ENCODE results near the gene DAAM2. TPM values are rescaled to one million over a fixed set of nuclear protein-coding genes. Genes with fewer than 3 reads are reported as not detected.

DAAM2 gene
- polyA plus RNA-seq = 17.8 TPM
- long read RNA-seq, donor 1 = 0 reads
- long read RNA-seq, donor 2, partial matches to known transcripts = 0 of 2 reads
- long read RNA-seq, donor 2, other reads (novel, unspliced or antisense) = 0 of 2 reads
- long read RNA-seq, donor 3, partial matches to known transcripts = 0 of 6 reads
- long read RNA-seq, donor 3, other reads (novel, unspliced or antisense) = 6 of 6 reads
- long read RNA-seq, donor 4, partial matches to known transcripts = 0 of 1 reads
- long read RNA-seq, donor 4, other reads (novel, unspliced or antisense) = 0 of 1 reads
- long read RNA-seq, donor 5, partial matches to known transcripts = 0 of 1 reads
- long read RNA-seq, donor 5, other reads (novel, unspliced or antisense) = 0 of 1 reads
- long read RNA-seq, donor 6 = 0 reads
- long read RNA-seq, donor 7 = 0 reads
- long read RNA-seq, donor 8, partial matches to known transcripts = 0 of 3 reads
- long read RNA-seq, donor 8, other reads (novel, unspliced or antisense) = 0 of 3 reads
- long read RNA-seq, donor 9 = 0 reads
- long read RNA-seq, donor 10 = 0 reads
- long read RNA-seq, donor 11, partial matches to known transcripts = 8 of 9 reads
- long read RNA-seq, donor 11, other reads (novel, unspliced or antisense) = 0 of 9 reads

- Histone ChIP-seq H3K27ac (ENCODE audit: low read length) (peak within 1 kb of the TSS; percentile 59), H3K9me3 (ENCODE audit: control insufficient read depth, low read depth, low read length) (no peaks in the 10 kb centered on the region), H3K36me3 (ENCODE audit: control insufficient read depth, insufficient read depth, low read length) (no peaks in the 10 kb centered on the region), H3K4me3 (ENCODE audit: low read length) (peak within 1 kb of the TSS; percentile 60), H3K27me3 (ENCODE audit: control insufficient read depth, insufficient read depth, low read length) (peaks cover 35% of the 10 kb centered on the region), H3K4me1 (ENCODE audit: control insufficient read depth, insufficient read depth, low read length) (peaks cover 8% of the 10 kb centered on the region)
- DNase-seq = peak; percentile 26 to 66
- WGBS (ENCODE audit: insufficient coverage, low lambda C conversion rate) = 60% methylated on average over 1 of the region's 55 CpGs
Measured at GRCh38 chr6:39791850-39792539, at the start of gene DAAM2. DAAM2 (plus strand) TSS chr6:39792376; CDS start chr6:39856303, 63,927 bp downstream.

GRCh38 chr6:39746795-39747194, 45.4 kb upstream of the DAAM2 start:
- Histone ChIP-seq H3K4me1 (ENCODE audit: control insufficient read depth, insufficient read depth, low read length) (no peaks in the 10 kb centered on the region), H3K27ac (ENCODE audit: low read length) (no peak overlapping the region), H3K27me3 (ENCODE audit: control insufficient read depth, insufficient read depth, low read length) (no peaks in the 10 kb centered on the region), H3K4me3 (ENCODE audit: low read length) (no peak overlapping the region), H3K9me3 (ENCODE audit: control insufficient read depth, low read depth, low read length) (no peaks in the 10 kb centered on the region), H3K36me3 (ENCODE audit: control insufficient read depth, insufficient read depth, low read length) (no peaks in the 10 kb centered on the region)
- 100% methylated on average over 1 of the region's 3 CpGs for WGBS (ENCODE audit: insufficient coverage, low lambda C conversion rate)
- DNase-seq = no peak

DNA sequence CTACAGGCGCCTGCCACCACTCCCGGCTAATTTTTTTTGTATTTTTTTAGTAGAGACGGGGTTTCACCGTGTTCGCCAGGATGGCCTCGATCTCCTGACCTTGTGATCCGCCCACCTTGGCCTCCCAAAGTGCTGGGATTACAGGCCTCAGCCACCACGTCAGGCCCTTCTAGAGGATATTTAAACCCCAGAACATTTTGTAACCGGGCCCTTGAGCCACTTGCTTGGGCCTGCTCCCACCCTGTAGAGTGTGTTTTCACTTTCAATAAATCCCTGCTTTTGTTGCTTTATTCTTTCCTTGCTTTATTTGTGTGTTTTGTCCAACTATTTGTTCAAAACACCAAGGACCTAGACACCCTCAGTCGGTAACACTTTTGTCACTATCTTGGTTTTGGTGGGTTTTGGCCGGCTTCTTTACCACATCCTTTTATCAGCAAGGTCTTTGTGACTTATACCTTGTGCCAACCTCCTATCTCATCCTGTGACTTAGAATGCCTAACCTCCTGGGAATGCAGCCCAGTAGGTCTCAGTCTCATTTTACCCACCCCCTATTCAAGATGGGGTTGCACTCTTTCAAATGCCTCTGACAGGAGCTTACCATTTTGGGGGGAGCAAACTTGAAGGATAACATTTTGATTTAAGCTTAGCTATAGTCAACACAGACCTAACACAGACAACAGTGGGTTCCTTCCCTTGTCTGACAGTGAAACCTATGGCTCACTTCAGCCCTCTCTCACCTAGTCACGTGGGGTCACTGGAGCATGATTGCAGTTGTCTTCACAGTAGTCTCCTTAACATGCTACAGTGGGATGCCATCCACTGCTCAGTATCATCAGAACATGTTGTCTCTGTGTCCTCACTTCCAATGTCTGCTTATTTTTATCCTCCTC, 39.1 kb upstream of the DAAM2 start:
- H3K9me3 ChIP-seq (ENCODE audit: control insufficient read depth, low read depth, low read length) = no peaks in the 10 kb centered on the region
- no peaks in the 10 kb centered on the region for H3K27me3 ChIP-seq (ENCODE audit: control insufficient read depth, insufficient read depth, low read length)
- 100% methylated on average over 5 of the region's 12 CpGs for WGBS (ENCODE audit: insufficient coverage, low lambda C conversion rate)
- H3K4me1 ChIP-seq (ENCODE audit: control insufficient read depth, insufficient read depth, low read length) = no peaks in the 10 kb centered on the region
- DNase-seq = no peak
- no peak overlapping the region for H3K27ac ChIP-seq (ENCODE audit: low read length)
- H3K36me3 ChIP-seq (ENCODE audit: control insufficient read depth, insufficient read depth, low read length) = no peaks in the 10 kb centered on the region
- no peak overlapping the region for H3K4me3 ChIP-seq (ENCODE audit: low read length)

GRCh38 chr6:39753725-39754045, 38.5 kb upstream of the DAAM2 start:
- H3K9me3 ChIP-seq (ENCODE audit: control insufficient read depth, low read depth, low read length) = no peaks in the 10 kb centered on the region
- no peak overlapping the region for H3K27ac ChIP-seq (ENCODE audit: low read length)
- 80% methylated on average over 1 of the region's 3 CpGs for WGBS (ENCODE audit: insufficient coverage, low lambda C conversion rate)
- no peak for DNase-seq
- H3K4me1 ChIP-seq (ENCODE audit: control insufficient read depth, insufficient read depth, low read length) = no peaks in the 10 kb centered on the region
- H3K4me3 ChIP-seq (ENCODE audit: low read length) = no peak overlapping the region
- no peaks in the 10 kb centered on the region for H3K36me3 ChIP-seq (ENCODE audit: control insufficient read depth, insufficient read depth, low read length)
- H3K27me3 ChIP-seq (ENCODE audit: control insufficient read depth, insufficient read depth, low read length) = no peaks in the 10 kb centered on the region

DNA sequence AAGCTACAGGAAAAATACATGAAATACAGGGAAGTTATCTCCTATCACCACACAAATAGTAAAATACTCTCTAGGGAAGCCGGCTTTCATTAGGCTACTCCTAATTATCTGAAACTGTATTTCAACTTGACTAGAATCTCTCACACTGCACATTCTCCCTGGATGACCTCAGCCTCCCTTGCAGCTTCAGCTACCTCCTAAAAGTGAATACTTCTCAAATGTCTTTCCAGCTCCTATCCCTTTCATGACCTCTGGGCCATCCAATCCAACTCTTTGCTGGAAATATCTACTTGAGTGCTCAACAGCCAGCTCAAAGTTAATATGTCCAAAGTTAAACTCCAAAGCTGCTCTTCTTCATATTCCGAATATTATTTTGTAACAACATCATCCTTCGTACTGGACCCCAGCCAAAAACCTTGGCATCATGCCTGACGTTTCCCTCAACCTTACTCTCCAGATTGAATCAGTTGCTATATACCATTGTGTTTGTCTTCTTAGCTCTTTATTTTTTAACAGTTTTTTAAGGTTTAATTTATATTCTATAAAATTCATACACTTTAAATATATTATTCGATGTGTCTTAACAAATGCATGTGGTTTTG, 37.6 kb upstream of the DAAM2 start:
- Histone ChIP-seq H3K4me3 (ENCODE audit: low read length) (no peak overlapping the region), H3K27me3 (ENCODE audit: control insufficient read depth, insufficient read depth, low read length) (no peaks in the 10 kb centered on the region), H3K4me1 (ENCODE audit: control insufficient read depth, insufficient read depth, low read length) (no peaks in the 10 kb centered on the region), H3K9me3 (ENCODE audit: control insufficient read depth, low read depth, low read length) (no peaks in the 10 kb centered on the region), H3K27ac (ENCODE audit: low read length) (no peak overlapping the region), H3K36me3 (ENCODE audit: control insufficient read depth, insufficient read depth, low read length) (no peaks in the 10 kb centered on the region)
- no peak for DNase-seq
- 70% methylated on average over 4 of the region's 5 CpGs for WGBS (ENCODE audit: insufficient coverage, low lambda C conversion rate)

DNA sequence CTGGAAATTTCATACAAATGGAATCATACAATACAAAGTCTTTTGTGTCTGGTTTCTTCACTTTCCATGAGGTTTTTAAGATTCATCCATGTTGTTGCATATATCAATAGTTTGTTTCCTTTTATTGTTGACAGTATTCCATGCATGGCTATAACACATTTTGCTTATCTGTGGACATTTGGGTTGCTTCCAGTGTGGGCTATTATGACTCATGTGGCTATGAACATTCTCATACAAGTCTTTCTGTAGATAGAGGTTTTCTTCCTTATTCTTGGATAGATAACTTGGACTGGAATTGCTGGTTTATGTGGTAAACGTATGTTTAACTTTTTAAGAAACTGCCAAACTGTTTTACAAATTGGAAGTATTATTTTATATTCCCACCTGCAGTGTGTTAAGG, 36.9 kb upstream of the DAAM2 start:
- Histone ChIP-seq H3K36me3 (ENCODE audit: control insufficient read depth, insufficient read depth, low read length) (no peaks in the 10 kb centered on the region), H3K9me3 (ENCODE audit: control insufficient read depth, low read depth, low read length) (no peaks in the 10 kb centered on the region), H3K4me3 (ENCODE audit: low read length) (no peak overlapping the region), H3K4me1 (ENCODE audit: control insufficient read depth, insufficient read depth, low read length) (no peaks in the 10 kb centered on the region), H3K27me3 (ENCODE audit: control insufficient read depth, insufficient read depth, low read length) (no peaks in the 10 kb centered on the region), H3K27ac (ENCODE audit: low read length) (no peak overlapping the region)
- no CpG with 5 or more reads among the region's 1 CpG for WGBS (ENCODE audit: insufficient coverage, low lambda C conversion rate)
- no peak for DNase-seq

- no CpG with 5 or more reads among the region's 2 CpGs for WGBS (ENCODE audit: insufficient coverage, low lambda C conversion rate)
- no peaks in the 10 kb centered on the region for H3K9me3 ChIP-seq (ENCODE audit: control insufficient read depth, low read depth, low read length)
- H3K27me3 ChIP-seq (ENCODE audit: control insufficient read depth, insufficient read depth, low read length) = no peaks in the 10 kb centered on the region
Measured at GRCh38 chr6:39756582-39756981, 35.6 kb upstream of the DAAM2 start.

DNA sequence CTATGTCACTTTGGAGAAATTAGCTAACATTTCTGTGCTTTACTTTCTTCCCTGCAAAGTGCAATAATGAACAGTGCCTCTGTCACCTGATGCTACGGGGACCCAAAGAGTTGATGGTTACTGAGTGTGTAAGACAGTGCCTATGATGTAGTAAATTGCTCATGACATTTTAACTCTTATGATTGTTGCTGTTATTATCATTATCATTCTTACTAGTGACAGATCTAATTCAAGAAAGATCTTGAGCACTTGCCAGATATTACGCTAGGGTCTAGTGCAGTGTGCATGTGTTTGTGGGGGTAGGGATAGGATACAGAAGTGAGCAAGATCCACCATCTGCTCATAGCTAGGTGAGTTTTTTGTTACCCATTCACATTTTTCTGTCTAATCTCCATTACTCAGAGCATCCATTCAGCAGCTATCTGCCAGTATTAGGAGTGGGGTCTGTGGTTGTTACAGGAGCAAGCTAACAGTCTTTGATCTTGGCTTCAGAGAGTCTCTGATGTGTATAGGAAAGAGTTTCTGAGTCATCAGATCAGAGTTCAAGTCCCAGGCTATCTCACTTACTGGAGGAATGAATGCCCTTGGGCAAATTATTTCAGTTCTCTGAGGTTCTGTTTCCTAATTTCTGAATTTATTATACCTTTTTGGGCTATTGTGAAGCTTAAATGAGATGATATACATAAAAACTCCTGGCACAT, 33.1 kb upstream of the DAAM2 start:
- WGBS (ENCODE audit: insufficient coverage, low lambda C conversion rate) = 100% methylated on average over 1 of the region's 2 CpGs
- DNase-seq = no peak
- H3K9me3 ChIP-seq (ENCODE audit: control insufficient read depth, low read depth, low read length) = no peaks in the 10 kb centered on the region

More at GRCh38 chr6:39756582-39756981, 35.6 kb upstream of the DAAM2 start:
- H3K27ac ChIP-seq (ENCODE audit: low read length) = no peak overlapping the region
- no peak overlapping the region for H3K4me3 ChIP-seq (ENCODE audit: low read length)
- H3K36me3 ChIP-seq (ENCODE audit: control insufficient read depth, insufficient read depth, low read length) = no peaks in the 10 kb centered on the region
- no peaks in the 10 kb centered on the region for H3K4me1 ChIP-seq (ENCODE audit: control insufficient read depth, insufficient read depth, low read length)
- no peak for DNase-seq

DNA sequence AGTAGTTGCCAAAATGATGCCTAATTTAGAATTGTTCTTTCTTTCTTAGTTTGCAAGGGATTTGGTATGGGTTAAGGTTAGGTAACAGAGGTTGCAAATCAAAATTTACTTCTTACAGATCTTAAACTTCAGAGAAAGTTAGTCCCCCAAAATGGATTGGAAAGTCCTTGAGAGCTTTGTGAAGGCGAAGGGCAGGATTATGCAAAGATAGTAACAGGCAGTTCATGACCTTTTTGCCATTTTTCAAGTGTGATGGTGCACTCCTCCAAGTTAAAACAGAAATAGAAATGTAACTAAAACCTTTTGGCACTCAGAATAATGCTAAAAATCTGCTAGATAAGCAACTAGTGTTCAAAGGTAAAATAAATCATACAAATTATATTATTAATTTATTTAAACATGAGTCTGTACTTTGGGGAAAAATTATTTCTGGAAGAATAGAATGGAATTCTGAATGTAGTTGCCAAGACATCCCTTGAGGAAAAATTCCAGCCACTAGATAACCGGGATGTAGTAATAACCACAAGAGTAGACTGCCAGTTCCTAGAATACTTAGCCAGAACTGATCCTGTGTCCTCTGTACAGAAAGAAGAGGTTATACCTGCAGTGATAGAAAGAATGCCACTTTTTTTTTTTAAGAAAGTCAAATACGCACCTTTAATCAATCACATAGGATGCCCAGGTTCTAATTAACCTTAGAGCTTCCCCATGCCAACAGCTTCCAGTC, 31.8 kb upstream of the DAAM2 start:
- no peaks in the 10 kb centered on the region for H3K36me3 ChIP-seq (ENCODE audit: control insufficient read depth, insufficient read depth, low read length)
- 100% methylated on average over 1 of the region's 3 CpGs for WGBS (ENCODE audit: insufficient coverage, low lambda C conversion rate)
- DNase-seq = no peak
- H3K27me3 ChIP-seq (ENCODE audit: control insufficient read depth, insufficient read depth, low read length) = no peaks in the 10 kb centered on the region
- no peaks in the 10 kb centered on the region for H3K9me3 ChIP-seq (ENCODE audit: control insufficient read depth, low read depth, low read length)
- no peak overlapping the region for H3K27ac ChIP-seq (ENCODE audit: low read length)
- H3K4me3 ChIP-seq (ENCODE audit: low read length) = no peak overlapping the region
- H3K4me1 ChIP-seq (ENCODE audit: control insufficient read depth, insufficient read depth, low read length) = no peaks in the 10 kb centered on the region

More for the DNA sequence above, 33.1 kb upstream of the DAAM2 start:
- Histone ChIP-seq H3K27me3 (ENCODE audit: control insufficient read depth, insufficient read depth, low read length) (no peaks in the 10 kb centered on the region), H3K27ac (ENCODE audit: low read length) (no peak overlapping the region), H3K4me3 (ENCODE audit: low read length) (no peak overlapping the region), H3K36me3 (ENCODE audit: control insufficient read depth, insufficient read depth, low read length) (no peaks in the 10 kb centered on the region), H3K4me1 (ENCODE audit: control insufficient read depth, insufficient read depth, low read length) (no peaks in the 10 kb centered on the region)

Data from large intestine (tissue), 12 donors.